ENCODE measurements around the gene POFUT1.
"Not testable (repeated sequence)": the region's sequence is repeated elsewhere in the genome, so short reads cannot be mapped to it uniquely, and the experiment has no call there.

POFUT1 gene

GRCh38 chr20:32234135-32234808 is 26.6 kb downstream of the POFUT1 start:
- no peak for DNase-seq (ENCODE audit: low read depth, low spot score)

- no peak for DNase-seq (ENCODE audit: low read depth, low spot score)
Observed at GRCh38 chr20:32235331-32236047, 27.8 kb downstream of the POFUT1 start.

- DNase-seq (ENCODE audit: low read depth, low spot score): no peak
Observed at GRCh38 chr20:32236048-32236533, 28.4 kb downstream of the POFUT1 start.

- DNase-seq (ENCODE audit: low read depth, low spot score): no peak
Observed at GRCh38 chr20:32236819-32237218, 29.1 kb downstream of the POFUT1 start.

GRCh38 chr20:32237419-32237818 is 29.7 kb downstream of the POFUT1 start:
- no peak for DNase-seq (ENCODE audit: low read depth, low spot score)

GRCh38 chr20:32238483-32239425 is 31.1 kb downstream of the POFUT1 start:
- no peak for DNase-seq (ENCODE audit: low read depth, low spot score)

- DNase-seq (ENCODE audit: low read depth, low spot score): no peak
Observed at GRCh38 chr20:32240205-32240604, 32.5 kb downstream of the POFUT1 start.

- no peak for DNase-seq (ENCODE audit: low read depth, low spot score)
Observed at GRCh38 chr20:32241807-32242206, 34.1 kb downstream of the POFUT1 start.

- no peak for DNase-seq (ENCODE audit: low read depth, low spot score)
Observed at GRCh38 chr20:32244150-32244823, 36.6 kb downstream of the POFUT1 start.

GRCh38 chr20:32244959-32245358 is 37.3 kb downstream of the POFUT1 start:
- no peak for DNase-seq (ENCODE audit: low read depth, low spot score)

- not testable (repeated sequence) for DNase-seq (ENCODE audit: low read depth, low spot score)
Observed at GRCh38 chr20:32246208-32246607, 38.5 kb downstream of the POFUT1 start.

- no peak for DNase-seq (ENCODE audit: low read depth, low spot score)
Observed at GRCh38 chr20:32248043-32248442, 40.4 kb downstream of the POFUT1 start.

- no peak for DNase-seq (ENCODE audit: low read depth, low spot score)
Observed at GRCh38 chr20:32249030-32249738, 41.5 kb downstream of the POFUT1 start.

- DNase-seq (ENCODE audit: low read depth, low spot score): no peak
Observed at GRCh38 chr20:32251470-32251869, 43.8 kb downstream of the POFUT1 start.

GRCh38 chr20:32252189-32252588 is 44.5 kb downstream of the POFUT1 start:
- DNase-seq (ENCODE audit: low read depth, low spot score): no peak

- not testable (repeated sequence) for DNase-seq (ENCODE audit: low read depth, low spot score)
Observed at GRCh38 chr20:32260973-32261372, 53.3 kb downstream of the POFUT1 start.

GRCh38 chr20:32261644-32262043 is 54.0 kb downstream of the POFUT1 start:
- DNase-seq (ENCODE audit: low read depth, low spot score): no peak

GRCh38 chr20:32263398-32263954 is 55.8 kb downstream of the POFUT1 start:
- no peak for DNase-seq (ENCODE audit: low read depth, low spot score)

GRCh38 chr20:32271620-32272019 is 63.9 kb downstream of the POFUT1 start:
- DNase-seq (ENCODE audit: low read depth, low spot score): no peak

GRCh38 chr20:32274359-32274758 is 66.7 kb downstream of the POFUT1 start:
- DNase-seq (ENCODE audit: low read depth, low spot score): no peak

Measured in iPS DF 19.7 (cell line).